Hepatic stellate cell (primary cell): Measurements from ENCODE around the gene INTS3.
"Not testable (repeated sequence)": the region's sequence is repeated elsewhere in the genome, so short reads cannot be mapped to it uniquely, and the experiment has no call there.

Source experiments
- DNase-seq: peaks from one replicate; pipeline ENCODE4 v3.0.0; 2011; ENCODE audit warnings: low spot score

The INTS3 gene

DNA sequence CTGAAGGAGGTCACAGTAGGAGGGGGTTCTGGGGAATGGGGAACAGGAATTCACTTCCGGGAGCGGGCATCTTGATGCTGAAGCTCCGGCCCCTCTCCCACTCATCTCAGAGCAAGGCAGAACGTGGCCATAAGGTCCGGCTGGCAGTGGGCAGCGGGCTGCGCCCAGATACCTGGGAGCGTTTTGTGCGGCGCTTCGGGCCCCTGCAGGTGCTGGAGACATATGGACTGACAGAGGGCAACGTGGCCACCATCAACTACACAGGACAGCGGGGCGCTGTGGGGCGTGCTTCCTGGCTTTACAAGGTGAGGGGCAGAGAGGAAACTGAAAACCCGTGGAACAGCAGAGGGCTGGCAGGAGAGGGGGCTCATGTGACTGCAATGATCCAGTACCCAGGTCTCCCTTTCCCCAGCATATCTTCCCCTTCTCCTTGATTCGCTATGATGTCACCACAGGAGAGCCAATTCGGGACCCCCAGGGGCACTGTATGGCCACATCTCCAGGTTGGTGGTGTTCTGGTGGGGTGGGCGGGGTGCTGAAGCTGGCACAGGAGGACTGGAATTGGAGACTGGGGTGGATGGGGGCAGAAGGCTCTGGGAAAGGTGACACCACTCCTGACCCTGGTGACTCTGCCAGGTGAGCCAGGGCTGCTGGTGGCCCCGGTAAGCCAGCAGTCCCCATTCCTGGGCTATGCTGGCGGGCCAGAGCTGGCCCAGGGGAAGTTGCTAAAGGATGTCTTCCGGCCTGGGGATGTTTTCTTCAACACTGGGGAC, 50.4 kb downstream of the INTS3 start:
- DNase-seq, result no peak

DNA sequence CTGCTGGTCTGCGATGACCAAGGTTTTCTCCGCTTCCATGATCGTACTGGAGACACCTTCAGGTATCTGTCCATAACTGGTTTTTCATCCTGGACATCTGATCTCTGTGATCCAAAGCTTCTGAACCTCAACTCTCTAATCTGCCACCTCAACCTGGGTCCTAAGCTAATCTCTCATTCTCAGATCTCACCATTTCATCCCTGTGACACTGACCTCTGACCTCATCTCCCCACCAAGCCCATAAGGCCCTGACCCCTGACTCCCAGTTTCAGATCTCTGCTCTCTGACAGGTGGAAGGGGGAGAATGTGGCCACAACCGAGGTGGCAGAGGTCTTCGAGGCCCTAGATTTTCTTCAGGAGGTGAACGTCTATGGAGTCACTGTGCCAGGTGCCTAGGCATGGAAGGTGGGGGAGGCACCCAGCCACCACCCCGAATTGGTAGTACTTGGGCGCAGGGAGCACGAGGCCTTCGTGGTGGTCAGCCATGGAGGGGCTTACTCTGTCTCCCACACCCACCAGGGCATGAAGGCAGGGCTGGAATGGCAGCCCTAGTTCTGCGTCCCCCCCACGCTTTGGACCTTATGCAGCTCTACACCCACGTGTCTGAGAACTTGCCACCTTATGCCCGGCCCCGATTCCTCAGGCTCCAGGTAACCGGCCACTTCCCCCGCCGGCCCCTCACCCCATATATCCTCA, 51.1 kb downstream of the INTS3 start:
- DNase-seq, result no peak

DNA sequence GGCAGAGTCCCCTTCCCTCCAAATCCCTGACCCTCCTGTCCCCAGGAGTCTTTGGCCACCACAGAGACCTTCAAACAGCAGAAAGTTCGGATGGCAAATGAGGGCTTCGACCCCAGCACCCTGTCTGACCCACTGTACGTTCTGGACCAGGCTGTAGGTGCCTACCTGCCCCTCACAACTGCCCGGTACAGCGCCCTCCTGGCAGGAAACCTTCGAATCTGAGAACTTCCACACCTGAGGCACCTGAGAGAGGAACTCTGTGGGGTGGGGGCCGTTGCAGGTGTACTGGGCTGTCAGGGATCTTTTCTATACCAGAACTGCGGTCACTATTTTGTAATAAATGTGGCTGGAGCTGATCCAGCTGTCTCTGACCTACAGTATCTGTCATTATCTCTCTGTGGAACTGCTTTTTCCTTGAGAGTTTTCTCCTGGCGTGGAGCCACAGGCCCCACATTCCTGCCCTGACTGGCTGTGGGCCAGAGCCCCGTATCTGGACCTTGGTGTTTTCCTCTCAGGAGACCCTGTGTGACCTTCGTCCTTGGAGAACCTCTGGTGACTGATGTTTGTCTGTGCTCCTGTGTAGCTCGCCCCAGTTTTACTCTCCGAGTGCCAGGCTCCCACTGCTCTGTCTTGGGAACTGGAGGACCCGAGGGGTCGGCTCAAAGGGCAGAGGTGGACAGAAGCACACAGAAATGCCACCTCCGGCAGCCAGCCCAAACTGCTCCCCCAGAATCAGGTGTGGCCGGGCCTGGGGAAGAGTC, 52.1 kb downstream of the INTS3 start:
- no peak for DNase-seq

DNA sequence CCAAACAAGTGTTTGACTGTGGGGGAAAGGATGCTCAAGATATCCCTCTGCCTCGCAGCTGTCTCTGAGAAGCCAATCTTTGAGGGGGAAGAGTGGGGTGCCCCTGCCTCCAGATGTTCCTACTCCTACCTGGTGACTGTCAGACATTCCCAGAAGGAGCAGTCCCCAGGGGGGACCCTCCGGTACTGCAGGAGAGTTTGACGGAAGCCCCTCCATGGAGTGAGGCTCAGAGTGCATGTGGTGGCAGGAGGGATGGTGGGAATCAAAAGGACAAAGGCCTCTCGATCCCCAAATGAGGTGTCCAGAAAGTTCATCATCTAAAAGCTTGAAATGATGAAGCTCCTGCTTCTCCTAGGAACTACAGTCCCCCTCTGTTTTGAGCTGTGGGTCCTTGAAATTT, 52.7 kb downstream of the INTS3 start:
- no peak for DNase-seq

DNA sequence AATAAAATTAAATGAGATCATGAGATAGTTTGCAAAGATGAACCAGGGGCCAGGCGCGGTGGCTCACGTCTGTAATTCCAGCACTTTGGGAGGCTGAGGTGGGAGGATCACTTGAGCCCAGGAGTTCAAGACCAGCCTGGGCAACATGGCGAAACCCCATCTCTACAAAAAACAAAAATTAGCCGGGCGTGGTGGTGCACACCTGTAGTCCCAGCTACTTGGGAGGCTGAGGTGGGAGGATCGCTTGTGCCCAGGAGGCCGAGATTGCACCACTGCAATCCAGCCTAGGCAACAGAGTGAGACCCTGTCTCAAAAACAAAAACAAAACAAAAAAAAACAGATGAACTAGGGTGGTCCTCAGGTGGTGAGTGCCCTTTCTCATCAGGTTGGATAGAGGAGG, 54.8 kb downstream of the INTS3 start:
- DNase-seq, result not testable (repeated sequence)

DNA sequence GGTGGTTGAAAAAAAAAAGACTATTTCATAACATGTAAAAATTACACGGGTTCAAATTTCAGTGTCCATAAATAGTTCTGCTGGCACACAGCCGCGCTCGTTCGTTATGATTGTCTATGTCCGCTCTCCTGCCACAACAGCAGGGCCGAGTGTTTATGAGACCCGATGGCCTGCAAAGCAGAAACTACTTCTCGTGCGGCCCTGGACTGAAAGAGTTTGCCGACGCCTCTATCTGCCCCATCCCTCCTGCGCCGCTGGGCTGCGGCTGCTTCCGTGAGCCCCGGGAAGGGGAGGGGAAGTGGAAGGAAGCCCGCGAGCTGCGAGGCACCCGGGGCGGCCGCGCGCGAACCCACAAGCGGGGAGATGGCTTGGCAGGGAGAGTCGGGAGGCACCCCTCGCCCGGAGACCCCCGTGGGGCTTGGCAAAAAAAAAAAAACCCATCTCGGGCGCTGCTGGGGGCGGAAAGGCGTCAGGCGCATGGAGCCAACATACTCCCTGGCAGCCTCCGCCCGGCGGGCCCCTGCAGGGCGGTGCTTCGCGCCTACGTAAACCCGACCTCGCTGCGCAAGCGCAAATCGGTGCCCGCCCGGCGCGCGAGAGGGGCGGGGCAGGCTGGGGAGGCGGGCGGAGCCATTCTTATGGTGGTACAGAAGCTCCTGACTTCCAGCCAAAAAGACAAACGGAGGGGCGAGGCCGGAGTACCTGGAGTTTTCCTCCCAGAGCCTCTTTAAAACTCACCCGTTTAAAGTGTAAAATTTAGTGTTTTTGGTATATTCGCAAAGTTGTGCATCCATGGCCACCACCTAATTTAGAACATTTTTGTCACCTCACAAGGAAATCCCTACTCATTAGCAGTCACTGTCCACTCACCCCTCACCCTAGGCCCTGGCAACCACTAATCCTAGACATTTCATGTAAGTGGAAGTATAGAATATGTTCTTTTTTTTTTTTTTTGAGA, 55.7 kb downstream of the INTS3 start:
- DNase-seq, result peak; percentile 99

DNA sequence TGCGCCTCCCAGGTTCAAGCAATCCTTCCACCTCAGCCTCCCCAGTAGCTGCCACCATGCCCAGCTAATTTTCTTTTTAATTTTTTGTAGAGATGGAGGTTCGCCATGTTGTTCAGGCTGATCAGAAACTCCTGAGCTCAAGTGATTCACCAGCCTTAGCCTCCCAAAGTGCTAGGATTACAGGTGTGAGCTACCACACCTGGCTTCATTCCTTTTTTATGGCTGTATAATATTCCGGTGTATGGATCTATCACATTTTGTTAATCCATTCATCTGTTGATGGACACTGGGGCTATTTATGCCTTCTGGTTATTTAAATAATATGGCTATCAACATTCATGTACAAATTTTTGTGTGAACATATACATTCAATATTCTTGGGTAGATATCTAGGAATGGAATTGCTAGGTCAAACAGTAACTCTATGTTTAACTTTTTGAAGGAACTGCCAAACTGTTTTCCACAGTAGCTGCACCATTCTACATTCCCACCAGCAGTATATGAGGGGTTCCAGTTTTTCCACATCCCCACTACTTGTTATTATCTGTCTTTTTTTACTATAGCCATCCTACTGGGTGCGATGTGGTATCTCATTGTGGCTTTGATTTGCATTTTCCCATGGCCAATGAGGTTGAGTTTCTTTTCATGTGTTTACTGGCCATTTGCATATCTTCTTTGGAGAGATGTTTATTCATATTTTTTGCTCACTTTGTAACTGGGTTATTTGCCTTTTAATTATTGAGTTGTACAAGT, 58.4 kb downstream of the INTS3 start:
- DNase-seq, result no peak

DNA sequence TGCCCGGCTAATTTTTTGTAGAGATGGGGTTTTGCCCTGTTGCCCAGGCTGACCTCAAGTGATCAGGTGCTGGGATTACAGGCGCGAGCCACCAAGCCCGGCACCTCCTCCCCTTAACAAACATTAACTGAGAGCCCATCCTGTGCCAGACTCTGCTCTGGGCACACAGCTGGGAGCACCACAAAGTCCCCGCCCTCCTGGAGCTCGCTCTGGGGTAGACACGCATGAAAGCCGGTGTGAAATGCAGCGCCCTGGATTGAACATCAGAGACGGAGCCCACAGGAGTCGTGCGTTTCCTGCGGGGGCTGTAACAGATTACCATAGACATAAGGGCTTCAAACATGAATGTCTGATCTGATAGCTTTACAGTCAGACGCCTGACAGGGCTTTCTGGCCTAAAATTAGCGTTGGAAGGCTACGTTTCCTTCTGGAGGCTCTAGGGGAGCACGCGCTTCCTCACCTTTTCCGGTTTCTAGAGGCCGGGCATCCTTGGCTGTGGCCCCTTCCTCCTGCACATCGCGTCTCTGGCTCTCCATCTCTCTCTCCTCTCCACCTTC, 61.7 kb downstream of the INTS3 start:
- DNase-seq, result no peak

DNA sequence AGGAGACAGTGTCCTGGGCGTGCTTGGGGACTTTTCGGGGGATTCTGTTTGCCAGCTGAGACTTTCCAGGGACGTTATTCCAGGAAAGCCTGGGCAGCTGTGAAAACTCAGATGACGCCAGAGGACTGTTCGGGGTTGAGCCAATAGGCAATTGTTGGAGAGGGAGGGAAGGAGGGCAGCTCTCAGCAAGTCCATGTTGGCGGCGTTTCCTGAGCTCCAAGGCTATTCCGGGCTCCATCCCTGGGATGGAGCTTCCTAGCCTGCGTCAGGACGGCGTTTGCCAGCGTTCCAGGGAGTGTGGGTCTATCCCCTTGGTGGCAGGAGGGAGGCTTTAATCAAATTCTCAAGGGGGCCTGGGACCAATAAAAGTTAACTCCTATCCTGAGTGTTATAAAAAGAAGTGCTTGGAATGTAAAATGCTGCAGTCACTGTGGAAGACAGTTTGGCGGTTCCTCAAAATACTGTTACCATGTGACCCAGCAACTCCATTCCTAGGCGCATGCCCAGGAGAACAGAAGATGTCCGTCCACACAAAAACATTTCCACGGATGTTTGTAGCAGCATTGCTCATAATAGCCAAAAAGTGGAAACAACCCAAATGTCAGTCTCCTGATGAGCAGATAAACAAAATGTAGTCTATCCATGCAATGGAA, 62.6 kb downstream of the INTS3 start:
- peak; percentile 91 for DNase-seq

DNA sequence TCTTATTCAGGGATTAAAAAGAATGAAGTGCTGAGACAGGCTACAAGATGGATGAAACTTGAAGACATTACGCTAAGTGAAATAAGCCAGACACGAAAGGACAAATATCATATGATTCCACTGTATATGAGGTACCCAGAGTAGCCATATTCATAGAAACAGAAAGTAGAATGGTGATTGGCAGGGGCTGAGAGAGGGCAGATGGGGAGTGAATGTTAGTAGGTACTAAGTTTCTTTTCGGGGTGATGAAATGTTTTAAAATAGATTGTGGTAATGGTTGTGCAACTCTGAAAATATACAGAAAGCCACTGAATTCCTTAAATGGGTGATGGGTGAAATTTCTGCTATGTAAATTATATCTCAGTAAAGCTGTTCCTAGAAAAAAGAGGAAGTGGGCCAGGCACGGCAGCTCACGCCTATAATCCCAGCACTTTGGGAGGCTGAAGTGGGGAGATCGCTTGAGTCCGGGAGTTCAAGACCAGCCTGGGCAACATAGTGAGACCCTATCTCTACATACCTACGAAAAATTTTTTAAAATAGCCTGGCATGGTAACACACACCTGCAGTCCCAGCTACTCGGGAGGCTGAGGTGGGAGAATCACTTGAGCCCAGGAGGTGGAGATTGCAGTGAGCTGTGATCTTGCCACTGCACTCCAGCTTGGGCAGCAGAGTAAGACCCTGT, 63.3 kb downstream of the INTS3 start:
- peak; percentile 96 for DNase-seq

DNA sequence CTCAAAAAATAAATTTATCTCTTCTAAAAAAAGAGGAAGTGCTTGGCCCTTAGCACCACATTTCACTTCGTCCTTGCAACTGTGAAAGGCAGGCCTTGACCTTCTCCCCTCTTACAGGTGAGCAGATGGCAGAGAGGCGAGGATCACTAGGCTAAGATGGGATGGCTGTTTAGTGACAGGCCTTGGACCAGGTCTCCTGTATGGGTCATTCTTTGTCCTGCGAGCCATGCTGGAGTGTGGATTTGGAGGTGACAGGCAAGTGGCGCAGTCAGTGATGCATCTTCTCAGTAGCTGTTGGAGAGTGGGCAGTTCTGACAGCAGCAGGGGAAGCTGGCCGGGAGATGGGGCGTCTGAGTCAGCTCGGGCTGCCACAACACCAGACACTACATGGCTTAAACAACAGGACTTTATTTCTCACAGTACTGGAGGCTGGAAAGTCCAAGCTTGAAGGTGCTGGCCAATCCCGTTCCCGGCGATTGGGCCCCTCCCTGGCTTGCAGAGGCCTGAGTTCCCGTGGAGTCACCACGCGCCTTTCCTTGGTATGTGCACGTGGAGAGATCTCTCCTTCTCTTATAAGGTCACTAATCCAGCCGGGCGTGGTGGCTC, 63.9 kb downstream of the INTS3 start:
- DNase-seq, result peak; percentile 48

DNA sequence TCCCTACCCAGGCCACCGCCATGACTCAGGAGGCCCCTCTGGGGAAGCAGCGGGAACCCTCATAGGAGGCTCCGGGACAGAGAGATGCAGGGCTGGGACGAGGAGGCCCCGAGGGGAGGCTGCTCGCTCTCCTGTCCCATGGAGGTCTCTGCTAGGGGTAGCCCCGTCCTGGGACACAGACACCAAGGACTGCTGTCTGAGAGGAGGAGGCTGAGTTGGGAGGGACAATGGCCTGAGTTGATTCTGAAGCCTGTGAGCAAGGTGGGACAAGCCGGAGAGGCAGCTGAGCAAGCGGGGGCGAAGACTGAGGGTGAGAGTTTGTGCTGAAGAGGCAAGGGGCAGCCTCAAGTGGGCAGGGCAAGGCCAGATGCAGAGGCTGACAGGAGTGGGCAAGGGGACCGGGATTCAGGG, 64.8 kb downstream of the INTS3 start:
- DNase-seq, result no peak

DNA sequence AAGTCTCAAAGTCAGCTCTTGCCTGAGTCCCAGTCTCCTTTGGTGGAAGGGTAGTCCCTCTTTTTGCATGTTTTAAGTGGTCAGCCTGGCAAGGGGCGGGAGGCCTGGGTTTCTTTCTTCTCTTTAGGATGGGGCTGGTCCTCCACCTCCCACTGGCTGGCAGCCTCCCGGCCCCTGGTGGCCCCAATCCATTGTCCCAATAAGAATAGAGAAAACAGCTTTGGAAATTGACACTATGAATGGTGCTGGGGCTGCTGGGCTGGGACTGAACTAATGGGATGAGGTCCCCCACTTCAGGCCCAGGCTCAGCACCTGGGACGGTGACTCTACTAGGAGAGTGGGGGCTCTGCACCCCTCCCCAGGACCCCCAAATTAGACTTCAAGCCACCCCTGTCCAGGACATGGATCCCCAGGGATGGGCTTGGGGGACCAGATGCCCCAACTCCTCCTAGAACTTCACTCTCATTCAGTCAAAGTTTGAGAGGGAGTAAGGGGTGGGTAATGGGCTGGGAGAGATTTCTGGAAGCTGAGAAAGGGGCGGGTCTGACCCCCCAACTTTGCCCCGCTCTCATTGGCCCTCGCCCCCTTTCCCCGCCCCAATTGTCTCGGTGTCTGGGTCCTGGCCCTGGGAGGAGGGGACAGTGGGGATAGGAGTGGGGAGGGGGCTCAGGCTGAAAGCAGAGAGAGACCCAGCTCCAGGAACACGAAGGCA, 65.6 kb downstream of the INTS3 start:
- no peak for DNase-seq

DNA sequence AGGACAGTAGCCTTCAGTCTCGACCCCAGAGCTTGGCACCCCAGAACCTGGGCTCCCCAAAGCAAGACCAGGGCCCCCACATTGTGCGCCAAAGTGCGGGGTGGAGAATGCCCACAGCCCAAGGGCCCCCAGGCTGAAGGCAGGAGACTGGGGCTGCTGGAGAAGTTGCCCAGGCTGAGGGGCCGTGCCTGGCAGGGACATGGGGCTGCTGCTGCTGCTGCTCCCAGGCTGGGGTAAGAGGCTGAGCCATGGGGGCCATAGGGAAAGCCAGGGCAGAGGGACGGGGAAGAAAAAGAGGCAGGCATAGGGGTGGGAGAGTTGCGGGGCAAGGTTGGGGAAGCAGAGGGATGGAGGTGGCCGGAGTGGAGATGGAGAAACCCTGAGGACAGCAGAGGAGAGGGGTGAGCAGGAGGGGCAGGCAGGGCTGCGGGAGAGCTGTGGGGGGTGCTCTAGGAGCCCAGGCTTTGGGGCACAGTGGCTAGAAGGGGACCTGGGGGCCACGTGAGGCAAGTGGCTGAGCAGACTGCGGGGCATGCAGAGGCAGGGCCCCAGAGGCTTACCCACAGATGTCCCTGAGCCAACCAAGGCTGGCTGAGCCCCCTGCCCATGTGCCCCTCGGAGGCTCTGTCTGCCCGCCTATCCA, 66.2 kb downstream of the INTS3 start:
- DNase-seq, result no peak

DNA sequence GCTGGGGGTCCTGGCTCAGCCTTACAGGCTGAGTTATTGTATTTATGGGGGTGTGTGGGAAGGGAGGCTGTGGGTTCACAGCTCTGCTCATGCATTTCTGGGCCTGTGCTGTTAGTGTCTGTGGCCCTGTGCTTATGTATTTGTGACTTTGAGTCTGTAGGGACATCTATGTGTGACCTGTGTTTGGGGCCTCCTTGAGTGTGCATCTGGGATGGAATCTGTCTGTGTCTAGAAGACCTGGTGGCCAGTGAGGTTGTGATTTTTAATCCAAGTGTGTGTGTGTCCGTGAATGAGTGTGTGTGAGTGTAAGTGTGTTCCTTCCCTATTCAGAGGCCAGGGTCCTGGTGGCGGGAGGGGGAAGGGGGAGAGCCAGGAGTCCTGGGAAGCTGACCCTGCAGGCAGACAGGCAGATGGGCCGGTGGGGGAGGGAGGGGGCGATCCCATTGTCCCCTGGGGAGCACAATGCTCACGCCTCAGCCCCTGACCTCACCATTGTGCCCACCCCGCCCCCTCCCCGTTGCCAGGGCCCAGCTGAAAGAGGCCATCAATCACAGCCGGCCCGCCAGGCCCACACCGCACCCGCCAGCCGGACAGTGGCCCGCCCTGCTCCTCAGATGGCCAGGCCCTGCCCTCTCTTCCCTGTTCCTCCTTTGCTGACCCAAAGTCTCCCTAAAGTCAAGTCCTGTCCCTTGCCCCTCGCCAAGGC, 66.9 kb downstream of the INTS3 start:
- no peak for DNase-seq

DNA sequence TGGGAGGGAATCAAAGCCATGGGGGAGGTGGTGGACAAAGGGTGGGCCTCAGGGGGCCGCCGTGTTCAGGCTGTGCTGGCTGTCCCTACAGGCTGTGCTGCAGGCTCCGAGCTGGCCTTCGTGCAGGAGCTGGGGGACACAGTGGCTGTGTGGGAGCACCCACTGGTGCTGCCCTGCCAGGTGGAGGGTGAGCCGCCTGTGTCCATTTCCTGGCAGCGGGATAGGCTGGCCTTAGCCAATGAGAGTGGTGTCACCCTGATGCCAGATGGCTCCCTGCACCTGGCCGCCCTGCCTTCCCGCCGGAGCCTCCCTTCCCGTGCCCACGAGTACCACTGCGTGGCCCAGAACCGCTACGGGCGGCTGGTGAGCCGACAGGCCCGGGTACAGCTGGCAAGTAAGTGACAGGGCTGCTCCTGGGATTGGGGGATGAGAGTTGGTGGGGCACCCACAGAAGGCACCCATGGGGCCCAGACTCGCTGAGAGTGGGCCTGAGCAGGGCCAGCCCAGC, 67.5 kb downstream of the INTS3 start:
- no peak for DNase-seq
